ENCODE measurements around the gene TTN.

TTN gene

DNA sequence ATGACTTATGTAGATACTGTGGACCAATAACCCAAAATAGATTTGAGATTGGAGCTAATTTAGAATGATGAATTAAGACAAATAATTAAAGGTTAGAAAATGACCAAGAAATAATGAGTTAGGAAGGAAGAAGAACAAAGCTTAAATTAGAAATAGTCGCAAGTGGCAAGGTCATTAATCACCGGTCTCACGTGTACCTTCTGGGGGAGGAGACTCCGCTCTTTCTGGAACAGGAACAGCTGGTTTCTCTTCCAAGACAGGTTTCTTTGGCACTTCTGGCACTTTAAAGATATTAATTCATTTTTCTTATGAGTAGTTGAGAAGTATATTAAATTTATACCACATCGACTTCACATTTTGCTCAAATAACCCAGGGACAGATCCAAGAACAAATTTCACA, 156.7 kb downstream of the TTN start:
- TF ChIP-seq, protein P1, sequence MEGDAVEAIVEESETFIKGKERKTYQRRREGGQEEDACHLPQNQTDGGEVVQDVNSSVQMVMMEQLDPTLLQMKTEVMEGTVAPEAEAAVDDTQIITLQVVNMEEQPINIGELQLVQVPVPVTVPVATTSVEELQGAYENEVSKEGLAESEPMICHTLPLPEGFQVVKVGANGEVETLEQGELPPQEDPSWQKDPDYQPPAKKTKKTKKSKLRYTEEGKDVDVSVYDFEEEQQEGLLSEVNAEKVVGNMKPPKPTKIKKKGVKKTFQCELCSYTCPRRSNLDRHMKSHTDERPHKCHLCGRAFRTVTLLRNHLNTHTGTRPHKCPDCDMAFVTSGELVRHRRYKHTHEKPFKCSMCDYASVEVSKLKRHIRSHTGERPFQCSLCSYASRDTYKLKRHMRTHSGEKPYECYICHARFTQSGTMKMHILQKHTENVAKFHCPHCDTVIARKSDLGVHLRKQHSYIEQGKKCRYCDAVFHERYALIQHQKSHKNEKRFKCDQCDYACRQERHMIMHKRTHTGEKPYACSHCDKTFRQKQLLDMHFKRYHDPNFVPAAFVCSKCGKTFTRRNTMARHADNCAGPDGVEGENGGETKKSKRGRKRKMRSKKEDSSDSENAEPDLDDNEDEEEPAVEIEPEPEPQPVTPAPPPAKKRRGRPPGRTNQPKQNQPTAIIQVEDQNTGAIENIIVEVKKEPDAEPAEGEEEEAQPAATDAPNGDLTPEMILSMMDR (IDR thresholded peaks at IDR 0.05; ENCODE audit: insufficient read depth, missing control alignments) = no peak
- DNase-seq (ENCODE audit: insufficient read length, low spot score) (no peak), FAIRE-seq (no peak)

DNA sequence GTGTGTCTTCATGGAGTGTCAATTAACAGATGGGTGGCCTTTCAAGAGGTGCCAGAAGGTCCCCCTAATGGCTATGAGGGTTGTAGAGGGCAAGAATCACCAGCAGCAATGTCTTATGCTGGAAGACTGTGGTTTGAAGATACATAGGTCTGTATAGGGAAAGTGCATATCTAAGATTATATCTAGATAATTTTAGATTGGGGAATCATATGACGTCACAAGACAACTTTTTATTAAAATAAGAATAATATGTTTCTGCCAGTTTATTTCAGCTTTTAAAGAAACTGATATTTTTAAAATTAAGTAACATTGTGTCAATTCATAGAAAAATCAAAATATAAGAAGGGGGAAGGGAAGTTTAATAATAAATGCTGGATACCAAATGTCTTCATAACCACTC, 162.3 kb downstream of the TTN start:
- DNase-seq (ENCODE audit: insufficient read length, low spot score) (no peak), FAIRE-seq (no peak)
- TF ChIP-seq, protein P1 (IDR thresholded peaks at IDR 0.05; ENCODE audit: insufficient read depth, missing control alignments) = no peak

DNA sequence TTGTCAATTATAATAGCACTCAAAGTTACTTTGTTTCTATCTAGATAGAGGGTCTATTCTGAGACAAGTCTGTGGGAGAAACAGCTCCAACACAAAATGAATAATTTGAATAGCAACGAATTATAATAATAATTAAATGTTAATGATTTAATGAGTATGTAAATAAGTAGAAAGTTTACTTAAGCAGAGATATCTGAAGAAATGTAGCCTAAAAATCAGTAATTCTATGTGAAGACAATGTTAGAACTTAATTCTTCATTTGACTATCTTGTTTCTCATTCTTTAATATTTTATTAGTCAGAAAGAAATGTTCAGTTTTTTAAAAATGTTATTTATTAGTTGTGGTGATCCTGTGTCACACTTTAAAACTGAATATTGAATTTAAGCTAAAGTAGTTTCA, 165.7 kb downstream of the TTN start:
- DNase-seq (ENCODE audit: insufficient read length, low spot score) (no peak), FAIRE-seq (no peak)
- TF ChIP-seq, protein P1 (IDR thresholded peaks at IDR 0.05; ENCODE audit: insufficient read depth, missing control alignments) = no peak

DNA sequence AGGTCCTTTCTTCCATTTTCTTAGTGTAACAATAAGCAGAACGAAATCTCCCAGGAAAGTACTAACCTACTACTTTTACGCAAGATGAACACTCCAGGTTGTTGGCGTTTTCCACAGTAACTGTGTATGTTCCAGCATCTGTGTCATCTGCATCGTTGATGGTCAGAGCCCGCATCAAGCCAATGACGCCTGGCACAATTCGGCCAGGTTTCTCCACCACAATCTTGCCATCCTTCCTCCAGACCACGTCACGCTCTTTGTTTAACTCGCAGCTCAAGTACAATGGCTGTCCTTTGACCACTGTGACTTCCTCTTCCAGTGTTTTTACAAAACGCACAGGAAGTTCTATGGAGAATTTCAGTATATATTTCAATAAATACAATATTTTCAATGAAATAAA, 171.3 kb downstream of the TTN start:
- DNase-seq (ENCODE audit: insufficient read length, low spot score) = no peak
- TF ChIP-seq, protein P1 (IDR thresholded peaks at IDR 0.05; ENCODE audit: insufficient read depth, missing control alignments) = no peak
- FAIRE-seq = no peak

DNA sequence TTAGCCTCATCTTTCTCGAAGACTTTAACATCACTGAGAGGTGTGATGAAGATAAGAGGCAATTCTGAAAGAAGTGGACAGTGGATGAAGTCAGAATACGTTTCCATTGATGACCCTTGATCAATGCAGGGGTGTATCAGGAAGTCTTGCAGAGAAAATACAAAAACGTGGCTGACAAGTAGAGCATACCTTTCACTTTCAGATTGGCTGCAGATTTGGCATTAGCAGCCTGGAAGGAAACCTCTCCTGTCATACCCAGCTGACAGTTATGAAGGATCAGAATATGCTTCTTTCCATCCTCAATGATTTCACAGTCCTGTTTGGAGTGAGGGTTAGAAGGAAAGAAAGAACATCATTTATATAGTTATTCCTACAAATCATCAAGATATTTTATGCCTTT, 174.5 kb downstream of the TTN start:
- FAIRE-seq = no peak
- no peak for DNase-seq (ENCODE audit: insufficient read length, low spot score)
- TF ChIP-seq, protein P1 (IDR thresholded peaks at IDR 0.05; ENCODE audit: insufficient read depth, missing control alignments) = no peak

DNA sequence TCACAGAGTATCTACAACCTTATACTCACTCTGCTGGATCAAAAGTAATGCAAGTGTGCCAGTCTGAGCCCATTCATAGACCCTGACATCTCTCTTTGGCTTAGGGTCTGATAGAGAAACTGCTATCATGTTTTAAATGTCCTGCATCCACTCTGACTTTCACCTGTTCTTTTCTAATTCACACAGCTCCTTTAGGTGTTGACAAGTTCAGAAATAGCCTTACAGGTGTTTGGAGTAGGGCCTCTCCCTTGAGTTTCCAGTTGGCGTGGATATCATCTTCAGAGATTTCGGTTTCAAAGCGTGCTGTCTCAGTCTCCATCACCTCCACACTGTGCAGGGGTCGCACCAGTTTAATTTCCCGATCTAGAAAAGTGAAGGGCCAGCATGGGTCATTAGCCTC, 176.6 kb downstream of the TTN start:
- DNase-seq (ENCODE audit: insufficient read length, low spot score) (no peak), FAIRE-seq (no peak)
- TF ChIP-seq, protein P1 (IDR thresholded peaks at IDR 0.05; ENCODE audit: insufficient read depth, missing control alignments) = no peak

DNA sequence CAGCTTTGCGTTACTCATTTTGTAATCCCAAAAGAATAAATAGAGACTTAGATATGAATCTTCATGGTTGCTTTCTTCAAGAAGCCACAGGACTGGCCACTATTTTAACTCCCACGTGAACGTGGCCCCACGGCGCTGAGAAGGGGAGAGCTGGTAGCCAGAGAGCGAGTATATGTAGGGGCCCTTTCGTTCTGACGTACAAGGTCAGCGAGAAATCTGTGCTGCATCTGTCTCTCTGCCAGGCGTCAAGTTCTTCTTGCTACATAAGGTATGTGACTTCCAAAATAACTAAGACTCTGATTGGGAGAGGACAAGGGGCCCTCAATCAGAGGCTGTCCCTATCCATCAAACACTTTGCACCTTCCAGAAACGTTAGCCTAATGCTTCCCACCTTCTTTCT, 177.8 kb downstream of the TTN start:
- TF ChIP-seq, protein P1 (IDR thresholded peaks at IDR 0.05; ENCODE audit: insufficient read depth, missing control alignments) = no peak
- FAIRE-seq = no peak
- no peak for DNase-seq (ENCODE audit: insufficient read length, low spot score)
